B cell (primary cell): Measurements from ENCODE around the gene THSD7A. TPM values are rescaled to one million over a fixed set of nuclear protein-coding genes. Genes with fewer than 3 reads are reported as not detected.

ENCODE experiments used
- ATAC-seq: fragments of 200-7000 bp; cut with Tn5 transposase; one replicate; pipeline ENCODE4 v1.10.0; 2021; ENCODE audit warnings: low read depth, mild to moderate bottlenecking, moderate number of reproducible peaks, moderate library complexity
- CTCF ChIA-PET: fragments of 350-600 bp; sonication (Branson Sonifier 250); formaldehyde crosslinking; loops from one replicate; lab custom pipeline; 2021; ENCODE audit warnings: antibody characterized with exemption, inconsistent platforms; lab: Charles Lee
- POLR2A ChIA-PET: fragments of 350-600 bp; sonication (Branson Sonifier 250); formaldehyde crosslinking; loops from one replicate; lab custom pipeline; 2021; ENCODE audit warnings: antibody characterized with exemption; lab: Charles Lee
- DNase-seq: peaks from one replicate; pipeline ENCODE4 v3.0.0; 2013
- H2AFZ ChIP-seq: 2 replicates; pipeline ENCODE4 v1.6.1; 2012; ENCODE audit warnings: mild to moderate bottlenecking, low read depth, low read length; ENCODE audit not compliant: insufficient read depth, poor library complexity, severe bottlenecking
- H3K27ac ChIP-seq, 2 donors: 1 replicate in 1 of 2; 2 replicates in 1 of 2; pipeline ENCODE4 v1.5.1; 2012 to 2013; ENCODE audit warnings: low read length in 2 of 2, mild to moderate bottlenecking in 2 of 2, moderate library complexity in 1 of 2
- H3K27me3 ChIP-seq, 4 experiments: fragments of 200-600 bp in 1 of 4; sonication (generic) in 1 of 4; replicated peaks in 1 of 4; 1 replicate in 2 of 4; 2 replicates in 2 of 4; pipeline versions ENCODE4 v1.6.1 to v1.7.0; 2013 to 2016; ENCODE audit warnings: low read length in 3 of 4, mild to moderate bottlenecking in 2 of 4, mixed read lengths in 1 of 4, moderate library complexity in 1 of 4; ENCODE audit not compliant: insufficient read depth in 4 of 4, control insufficient read depth in 3 of 4; ENCODE audit errors: control extremely low read depth in 1 of 4
- H3K36me3 ChIP-seq, 2 experiments: replicated peaks in 1 of 2; 1 replicate in 1 of 2; 2 replicates in 1 of 2; pipeline versions ENCODE4 v1.6.1 to v1.7.1; 2013; ENCODE audit warnings: low read length in 1 of 2; ENCODE audit not compliant: insufficient read depth in 2 of 2, control insufficient read depth in 1 of 2; ENCODE audit errors: control extremely low read depth in 1 of 2, extremely low read depth in 1 of 2
- H3K4me1 ChIP-seq, 2 donors: fragments of 200-600 bp in 1 of 2; sonication (generic) in 1 of 2; 1 replicate in 1 of 2; 2 replicates in 1 of 2; pipeline versions ENCODE4 v1.5.1 to v1.6.1; 2013 to 2017; ENCODE audit warnings: low read length in 2 of 2; ENCODE audit not compliant: control insufficient read depth in 2 of 2, insufficient read depth in 2 of 2
- H3K4me2 ChIP-seq: replicated peaks from 2 replicates; pipeline ENCODE3; 2012; ENCODE audit warnings: mild to moderate bottlenecking, low read depth, low read length; ENCODE audit not compliant: poor library complexity, severe bottlenecking
- H3K4me3 ChIP-seq, 5 experiments: fragments of 200-600 bp in 1 of 5; sonication (generic) in 1 of 5; 1 replicate in 3 of 5; 2 replicates in 2 of 5; pipeline versions ENCODE4 v1.5.1 to v1.7.0; 2011 to 2016; ENCODE audit warnings: low read length in 4 of 5, mild to moderate bottlenecking in 4 of 5, low read depth in 2 of 5, control low read depth in 1 of 5, moderate library complexity in 1 of 5; ENCODE audit not compliant: insufficient read depth in 1 of 5; ENCODE audit errors: control extremely low read depth in 1 of 5, extremely low read depth in 1 of 5
- H3K79me2 ChIP-seq: fragments of 200-600 bp; sonication (generic); one replicate; pipeline ENCODE4 v1.6.0; 2016; ENCODE audit warnings: low read length; ENCODE audit not compliant: control insufficient read depth, insufficient read depth
- H3K9ac ChIP-seq: fragments of 200-600 bp; sonication (generic); 2 replicates; pipeline ENCODE4 v1.6.1; 2017; ENCODE audit warnings: mild to moderate bottlenecking, low read length, moderate library complexity
- H3K9me3 ChIP-seq, 3 donors: one replicate each; pipeline versions ENCODE4 v1.6.1 to v1.7.1; 2013; ENCODE audit warnings: low read length in 2 of 3; ENCODE audit not compliant: control insufficient read depth in 2 of 3, insufficient read depth in 1 of 3; ENCODE audit errors: control extremely low read depth in 1 of 3
- H4K20me1 ChIP-seq: 2 replicates; pipeline ENCODE4 v1.6.0; 2012; ENCODE audit warnings: mild to moderate bottlenecking, low read length; ENCODE audit not compliant: insufficient read depth, control insufficient read depth, poor library complexity, severe bottlenecking
- H3K27ac Mint-ChIP-seq: one replicate; pipeline ENCODE4 v1.8.0; 2021; ENCODE audit warnings: mixed read lengths
- H3K27me3 Mint-ChIP-seq: one replicate; pipeline ENCODE4 v1.8.0; 2021; ENCODE audit warnings: mixed read lengths
- H3K4me1 Mint-ChIP-seq: one replicate; pipeline ENCODE4 v1.8.0; 2021; ENCODE audit warnings: mixed read lengths
- H3K4me3 Mint-ChIP-seq: one replicate; pipeline ENCODE4 v1.8.0; 2021; ENCODE audit warnings: mixed read lengths
- H3K9me3 Mint-ChIP-seq: one replicate; pipeline ENCODE4 v1.8.0; 2022; ENCODE audit warnings: mixed read lengths; ENCODE audit not compliant: insufficient read depth
- EZH2 ChIP-seq: IDR thresholded peaks from 2 replicates; pipeline ENCODE4 v1.6.1; 2012; ENCODE audit warnings: borderline replicate concordance, low read depth, mild to moderate bottlenecking, moderate library complexity, low read length; ENCODE audit not compliant: insufficient read depth, poor library complexity, severe bottlenecking
- WGBS: methylation state at CpG from one replicate; pipeline ENCODE4 v1.1.5; 2013; ENCODE audit warnings: missing lambda C conversion rate; ENCODE audit not compliant: insufficient coverage; 5-methylcytosine and 5-hydroxymethylcytosine counted together
- intact Hi-C: fragments of 100-400 bp; cut with micrococcal nuclease; formaldehyde crosslinking; loops from one replicate; pipeline ENCODE4 v1.10.0; 2022
- polyA plus RNA-seq: library from polyadenylated mRNA; depleted of rRNA; stranded (reverse); fragments of >200 nt; gene quantifications from 2 replicates; pipeline ENCODE4 v1.2.3, GENCODE V29; 2012
- total RNA-seq, 2 donors: library from RNA; stranded (reverse); fragments of 120-200 nt in 1 of 2; gene quantifications; 1 replicate in 1 of 2; 2 replicates in 1 of 2; pipeline versions ENCODE4 v1.2.3 to v1.2.4, GENCODE V29; 2013 to 2022
- TF ChIP-seq, protein P1 (sequence below): fragments of 200-600 bp; IDR thresholded peaks from one replicate; pipeline ENCODE4 v1.8.0; 2022; ENCODE audit warnings: antibody characterized with exemption, mild to moderate bottlenecking

Gene THSD7A
- total and polyA plus RNA-seq, 2 donors (not counting 1 experiment from before 2014, with no cell fraction given): not detected

DNA sequence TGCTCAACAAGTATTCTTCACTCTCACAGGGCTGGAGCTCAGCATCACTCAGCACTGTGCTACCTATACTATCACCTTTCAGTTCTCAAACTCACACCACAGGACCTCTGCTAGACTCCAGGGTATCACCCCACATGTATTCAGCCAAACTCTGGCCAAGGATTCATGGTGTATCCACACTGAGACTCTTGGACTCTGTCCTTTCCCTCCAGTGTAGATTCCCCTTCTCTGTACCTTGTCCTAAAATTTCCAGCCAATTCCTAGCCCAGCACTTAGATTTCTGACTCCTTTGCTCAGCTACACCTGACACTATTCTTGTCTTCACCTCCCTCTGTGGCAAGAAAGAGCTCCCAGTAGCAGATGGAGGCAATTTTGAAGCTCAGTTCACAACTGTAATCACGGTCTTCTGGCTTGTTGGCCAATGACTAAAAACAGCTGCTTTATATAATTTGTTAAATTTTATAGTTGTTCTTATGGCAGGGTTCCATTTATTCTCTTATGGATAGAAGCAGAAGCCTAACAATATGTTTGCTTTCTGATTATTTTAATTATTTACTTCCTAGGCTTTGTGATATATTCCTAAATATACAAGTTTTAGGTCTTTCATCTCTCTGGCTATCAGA, 258.8 kb downstream of the THSD7A start:
- ChIA-PET POLR2A (no interaction called here), CTCF (no interaction called here)
- no peaks in the 10 kb centered on the region for H3K9me3 Mint-ChIP-seq
- TF ChIP-seq, protein P1, sequence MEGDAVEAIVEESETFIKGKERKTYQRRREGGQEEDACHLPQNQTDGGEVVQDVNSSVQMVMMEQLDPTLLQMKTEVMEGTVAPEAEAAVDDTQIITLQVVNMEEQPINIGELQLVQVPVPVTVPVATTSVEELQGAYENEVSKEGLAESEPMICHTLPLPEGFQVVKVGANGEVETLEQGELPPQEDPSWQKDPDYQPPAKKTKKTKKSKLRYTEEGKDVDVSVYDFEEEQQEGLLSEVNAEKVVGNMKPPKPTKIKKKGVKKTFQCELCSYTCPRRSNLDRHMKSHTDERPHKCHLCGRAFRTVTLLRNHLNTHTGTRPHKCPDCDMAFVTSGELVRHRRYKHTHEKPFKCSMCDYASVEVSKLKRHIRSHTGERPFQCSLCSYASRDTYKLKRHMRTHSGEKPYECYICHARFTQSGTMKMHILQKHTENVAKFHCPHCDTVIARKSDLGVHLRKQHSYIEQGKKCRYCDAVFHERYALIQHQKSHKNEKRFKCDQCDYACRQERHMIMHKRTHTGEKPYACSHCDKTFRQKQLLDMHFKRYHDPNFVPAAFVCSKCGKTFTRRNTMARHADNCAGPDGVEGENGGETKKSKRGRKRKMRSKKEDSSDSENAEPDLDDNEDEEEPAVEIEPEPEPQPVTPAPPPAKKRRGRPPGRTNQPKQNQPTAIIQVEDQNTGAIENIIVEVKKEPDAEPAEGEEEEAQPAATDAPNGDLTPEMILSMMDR: no peak
- no peak for TF ChIP-seq EZH2
- no peak overlapping the region for H3K9ac ChIP-seq
- H3K9me3 ChIP-seq: no peaks in the 10 kb centered on the region
- intact Hi-C loops: no loop called here
- no peak overlapping the region for H2AFZ ChIP-seq
- no peak overlapping the region for H3K4me2 ChIP-seq
- H3K27ac Mint-ChIP-seq: no peak overlapping the region
- H3K4me3 ChIP-seq: no peak overlapping the region
- H3K4me3 Mint-ChIP-seq: no peak overlapping the region
- H3K36me3 ChIP-seq: no peaks in the 10 kb centered on the region
- H3K4me1 Mint-ChIP-seq: no peaks in the 10 kb centered on the region
- no peaks in the 10 kb centered on the region for H3K27me3 ChIP-seq
- H3K27ac ChIP-seq: no peak overlapping the region
- no peak for DNase-seq
- WGBS: no CpG with 5 or more reads among the region's 1 CpG
- no peaks in the 10 kb centered on the region for H3K4me1 ChIP-seq
- no peaks in the 10 kb centered on the region for H4K20me1 ChIP-seq
- no peaks in the 10 kb centered on the region for H3K27me3 Mint-ChIP-seq
- no peaks in the 10 kb centered on the region for H3K79me2 ChIP-seq
- ATAC-seq: no peak

DNA sequence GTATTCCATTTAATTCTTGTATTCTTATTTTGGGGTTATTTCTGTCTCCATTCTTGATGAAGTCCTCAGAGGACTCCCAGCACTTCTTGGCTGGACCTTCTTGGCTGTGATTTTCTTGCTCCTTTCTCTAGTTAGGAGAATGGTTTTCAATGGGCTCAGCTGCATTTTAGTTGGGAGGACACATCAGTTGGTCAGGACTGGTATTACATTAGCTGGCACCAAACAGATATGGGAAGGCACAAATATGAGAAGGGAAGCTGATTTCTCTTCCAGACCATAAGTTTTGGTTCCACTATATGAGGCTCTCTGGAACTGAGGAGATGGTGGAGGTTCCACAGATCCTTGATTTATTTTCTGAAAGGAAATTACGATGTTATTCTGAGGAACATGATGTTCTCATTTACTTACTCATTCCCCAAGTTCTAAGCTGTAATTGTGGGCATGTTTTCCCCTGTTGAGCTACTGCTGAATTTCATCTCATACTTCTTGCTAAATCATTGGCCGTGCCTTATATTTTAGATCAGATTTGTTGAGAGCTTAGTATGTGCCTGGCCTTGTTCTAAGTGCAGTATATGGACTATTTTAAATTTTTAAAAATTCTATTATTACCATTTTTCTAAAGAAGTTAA, 261.0 kb downstream of the THSD7A start:
- H3K27ac ChIP-seq: no peak overlapping the region
- Mint-ChIP-seq H3K27ac (no peak overlapping the region), H3K27me3 (no peaks in the 10 kb centered on the region), H3K4me3 (no peak overlapping the region), H3K9me3 (no peaks in the 10 kb centered on the region), H3K4me1 (no peaks in the 10 kb centered on the region)
- CTCF ChIA-PET: no interaction called here
- no peaks in the 10 kb centered on the region for H3K9me3 ChIP-seq
- H3K36me3 ChIP-seq: no peaks in the 10 kb centered on the region
- no peak overlapping the region for H3K4me2 ChIP-seq
- POLR2A ChIA-PET: no interaction called here
- H3K4me3 ChIP-seq: no peak overlapping the region
- no CpG with 5 or more reads among the region's 2 CpGs for WGBS
- intact Hi-C loops: no loop called here
- no peaks in the 10 kb centered on the region for H3K4me1 ChIP-seq
- no peaks in the 10 kb centered on the region for H3K27me3 ChIP-seq
- H2AFZ ChIP-seq: no peak overlapping the region
- no peak for ATAC-seq
- TF ChIP-seq, protein P1: no peak
- no peak for TF ChIP-seq EZH2
- no peaks in the 10 kb centered on the region for H4K20me1 ChIP-seq
- no peak for DNase-seq
- no peaks in the 10 kb centered on the region for H3K79me2 ChIP-seq
- no peak overlapping the region for H3K9ac ChIP-seq
